ENCODE results near the gene OR51G2.

OR51G2 gene

GRCh38 chr11:4863876-4864275 is 55.3 kb downstream of the OR51G2 start:
- no peak for DNase-seq

Data from stimulated activated CD4-positive, alpha-beta T cell treated with anti-CD3 and anti-CD28 coated beads, Interleukin-2, amount 100 ng/mL, for 24 hours (primary cell).